A549 (cell line): Measurements from ENCODE around the gene FRY.

ENCODE experiments used
- CEBPB ChIP-seq, 2 experiments: fragments of >200 bp in 1 of 2; sonication (Bioruptor Twin) in 1 of 2; formaldehyde crosslinking in 1 of 2; IDR thresholded peaks; 2 replicates each; pipeline ENCODE4 v1.6.1; 2012 to 2016
- CTCF ChIP-seq: fragments of >200 bp; sonication (Bioruptor Twin); formaldehyde crosslinking; IDR thresholded peaks from 3 replicates; pipeline ENCODE4 v1.5.1; 2016
- ELK1 ChIP-seq: fragments of 150-350 bp; IDR thresholded peaks from 2 replicates; pipeline ENCODE4 v1.6.1; 2014; ENCODE audit warnings: low read depth, mild to moderate bottlenecking, low read length
- EP300 ChIP-seq, 2 experiments: fragments of >200 bp; sonication (Bioruptor Twin); formaldehyde crosslinking; IDR thresholded peaks; 2 replicates in 1 of 2; 3 replicates in 1 of 2; pipeline ENCODE4 v1.6.1; 2016 to 2017
- ESRRA ChIP-seq: fragments of 150-350 bp; IDR thresholded peaks from 2 replicates; pipeline ENCODE4 v1.6.1; 2014; ENCODE audit warnings: mild to moderate bottlenecking, low read length, borderline replicate concordance
- HEYL ChIP-seq: fragments of 250-450 bp; sonication (Bioruptor Pico); IDR thresholded peaks from 2 replicates; pipeline ENCODE4 v1.8.0; 2021; ENCODE audit warnings: mild to moderate bottlenecking, moderate library complexity
- HOXB13 ChIP-seq: fragments of 250-450 bp; sonication (Bioruptor Pico); IDR thresholded peaks from 2 replicates; pipeline ENCODE4 v1.5.0; 2020; ENCODE audit warnings: low read depth, mild to moderate bottlenecking, moderate library complexity
- JUN ChIP-seq, 2 experiments: fragments of >200 bp; sonication (Bioruptor Twin); formaldehyde crosslinking; IDR thresholded peaks; 2 replicates in 1 of 2; 3 replicates in 1 of 2; pipeline ENCODE4 v1.6.1; 2016 to 2017
- KDM1A ChIP-seq: fragments of 200-600 bp; sonication (generic); IDR thresholded peaks from 2 replicates; pipeline ENCODE4 v1.6.1; 2016; ENCODE audit warnings: low read depth, mild to moderate bottlenecking
- KDM5A ChIP-seq: fragments of 200-600 bp; sonication (generic); IDR thresholded peaks from 2 replicates; pipeline ENCODE4 v1.6.1; 2016; ENCODE audit warnings: antibody characterized with exemption, mild to moderate bottlenecking
- POLR2A ChIP-seq: IDR thresholded peaks from 2 replicates; pipeline ENCODE4 v1.6.1; 2012; ENCODE audit warnings: mild to moderate bottlenecking, low read length
- REST ChIP-seq: fragments of 200-600 bp; sonication (generic); IDR thresholded peaks from 2 replicates; pipeline ENCODE4 v1.6.1; 2016; ENCODE audit warnings: antibody characterized with exemption, mild to moderate bottlenecking, moderate library complexity
- SREBF2 ChIP-seq: fragments of 450-650 bp; IDR thresholded peaks from 2 replicates; pipeline ENCODE4 v1.6.1; 2014; ENCODE audit warnings: mild to moderate bottlenecking, moderate library complexity
- ZSCAN20 ChIP-seq: fragments of 250-450 bp; sonication (Bioruptor Pico); IDR thresholded peaks from 2 replicates; pipeline ENCODE4 v1.8.0; 2022; ENCODE audit warnings: mild to moderate bottlenecking, moderate library complexity

GRCh38 chr13:32247887-32248286 lies 216.3 kb downstream of the FRY start:
- TF ChIP-seq JUN (IDR thresholded peaks at IDR 0.05) (no peak), ESRRA (no peak), POLR2A (no peak), ZSCAN20 (no peak), ELK1 (no peak), CTCF (no peak), CEBPB (IDR thresholded peaks at IDR 0.05) (no peak), SREBF2 (no peak), HEYL (CRISPR knock-in tag) (no peak), REST (no peak), EP300 (IDR thresholded peaks at IDR 0.05) (no peak), KDM1A (no peak), HOXB13 (no peak), KDM5A (no peak)
